ENCODE results near the gene POLR2F.

The POLR2F gene

GRCh38 chr22:38009000-38009806 lies 55.7 kb downstream of the POLR2F start:
- no peak for DNase-seq

GRCh38 chr22:38012604-38013072 lies 59.1 kb downstream of the POLR2F start:
- DNase-seq: no peak

GRCh38 chr22:38014083-38014482 lies 60.6 kb downstream of the POLR2F start:
- no peak for DNase-seq

- DNase-seq: no peak
Observed at GRCh38 chr22:38016182-38017151, 63.0 kb downstream of the POLR2F start.

GRCh38 chr22:38017272-38017920 lies 63.9 kb downstream of the POLR2F start:
- DNase-seq: no peak

- DNase-seq: no peak
Observed at GRCh38 chr22:38017939-38018885, 64.7 kb downstream of the POLR2F start.
